ENCODE results near the gene RBM14.

The RBM14 gene

GRCh38 chr11:66625752-66626149 lies 9.3 kb downstream of the RBM14 start:
- no peak for TF ChIP-seq CTCF (IDR thresholded peaks at IDR 0.05; ENCODE audit: low read depth, low read length, missing control alignments)
- DNase-seq (ENCODE audit: low read depth): no peak
- no peak overlapping the region for H3K4me3 ChIP-seq (ENCODE audit: low read depth, low read length)

GRCh38 chr11:66626382-66626781 lies 10.0 kb downstream of the RBM14 start:
- H3K4me3 ChIP-seq (ENCODE audit: low read depth, low read length): no peak overlapping the region
- no peak for DNase-seq (ENCODE audit: low read depth)
- TF ChIP-seq CTCF (IDR thresholded peaks at IDR 0.05; ENCODE audit: low read depth, low read length, missing control alignments): no peak

GRCh38 chr11:66626926-66627325 lies 10.5 kb downstream of the RBM14 start:
- H3K4me3 ChIP-seq (ENCODE audit: low read depth, low read length): no peak overlapping the region
- DNase-seq (ENCODE audit: low read depth): no peak
- no peak for TF ChIP-seq CTCF (IDR thresholded peaks at IDR 0.05; ENCODE audit: low read depth, low read length, missing control alignments)

GRCh38 chr11:66628061-66628603 lies 11.7 kb downstream of the RBM14 start:
- DNase-seq (ENCODE audit: low read depth): no peak
- H3K4me3 ChIP-seq (ENCODE audit: low read depth, low read length): no peak overlapping the region
- TF ChIP-seq CTCF (IDR thresholded peaks at IDR 0.05; ENCODE audit: low read depth, low read length, missing control alignments): no peak

GRCh38 chr11:66629356-66629755 lies 12.9 kb downstream of the RBM14 start:
- no peak for TF ChIP-seq CTCF (IDR thresholded peaks at IDR 0.05; ENCODE audit: low read depth, low read length, missing control alignments)
- H3K4me3 ChIP-seq (ENCODE audit: low read depth, low read length): no peak overlapping the region
- DNase-seq (ENCODE audit: low read depth): no peak

- H3K4me3 ChIP-seq (ENCODE audit: low read depth, low read length): no peak overlapping the region
- DNase-seq (ENCODE audit: low read depth): no peak
- TF ChIP-seq CTCF (IDR thresholded peaks at IDR 0.05; ENCODE audit: low read depth, low read length, missing control alignments): no peak
These were observed 15.5 kb downstream of the RBM14 start for GRCh38 chr11:66631883-66632282.

- no peak for DNase-seq (ENCODE audit: low read depth)
- TF ChIP-seq CTCF (IDR thresholded peaks at IDR 0.05; ENCODE audit: low read depth, low read length, missing control alignments): no peak
- no peak overlapping the region for H3K4me3 ChIP-seq (ENCODE audit: low read depth, low read length)
These were observed 16.5 kb downstream of the RBM14 start for GRCh38 chr11:66632952-66633351.

Data from GM12864 (cell line).